K562 treated with DMSO at 1 percent for 48 hours (cell line): ENCODE measurements around the gene DHRS11. TPM values are rescaled to one million over a fixed set of nuclear protein-coding genes. Genes with fewer than 3 reads are reported as not detected.

Source experiments
- total RNA-seq: library from RNA; unstranded; fragments of 300-600 nt; gene quantifications from 2 replicates; pipeline ENCODE4 v1.2.3, GENCODE V29; 2022; ENCODE audit warnings: low replicate concordance; ENCODE audit errors: extremely low read depth

DHRS11 gene, protein sequence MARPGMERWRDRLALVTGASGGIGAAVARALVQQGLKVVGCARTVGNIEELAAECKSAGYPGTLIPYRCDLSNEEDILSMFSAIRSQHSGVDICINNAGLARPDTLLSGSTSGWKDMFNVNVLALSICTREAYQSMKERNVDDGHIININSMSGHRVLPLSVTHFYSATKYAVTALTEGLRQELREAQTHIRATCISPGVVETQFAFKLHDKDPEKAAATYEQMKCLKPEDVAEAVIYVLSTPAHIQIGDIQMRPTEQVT
- not detected in 2 replicates for total RNA-seq

DNA sequence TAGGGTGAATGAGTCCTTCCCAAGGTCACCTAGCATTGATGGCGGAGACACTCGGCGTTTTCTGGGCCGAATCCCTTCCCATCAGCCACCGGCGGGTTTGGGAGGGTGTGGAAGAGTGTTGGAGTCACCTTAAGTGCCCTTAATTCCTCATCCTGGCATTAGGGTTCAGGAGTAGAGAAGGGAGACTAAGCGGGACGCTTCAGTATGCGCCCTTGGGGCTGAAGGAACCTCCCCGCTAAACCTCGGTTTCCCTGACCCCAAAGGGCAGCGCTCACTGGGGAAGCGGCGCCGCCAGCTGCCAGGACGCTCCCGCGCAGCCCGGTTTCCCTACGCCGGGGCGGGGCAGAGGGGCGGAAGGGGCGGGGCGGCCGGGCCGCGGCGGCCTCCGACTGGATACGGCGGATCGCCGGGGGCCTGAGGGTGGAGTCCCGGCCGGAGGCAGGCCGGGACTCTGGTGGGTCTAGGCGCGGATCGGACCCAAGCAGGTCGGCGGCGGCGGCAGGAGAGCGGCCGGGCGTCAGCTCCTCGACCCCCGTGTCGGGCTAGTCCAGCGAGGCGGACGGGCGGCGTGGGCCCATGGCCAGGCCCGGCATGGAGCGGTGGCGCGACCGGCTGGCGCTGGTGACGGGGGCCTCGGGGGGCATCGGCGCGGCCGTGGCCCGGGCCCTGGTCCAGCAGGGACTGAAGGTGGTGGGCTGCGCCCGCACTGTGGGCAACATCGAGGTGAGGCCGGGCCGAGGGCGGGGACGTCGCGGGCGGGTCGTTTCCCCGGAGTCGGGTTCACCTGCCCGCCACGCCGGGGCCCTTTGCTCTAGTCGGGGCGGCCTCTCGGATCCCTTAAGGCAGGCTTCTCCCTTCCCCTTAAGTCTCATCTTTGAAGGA lies at the start of gene DHRS11:
DHRS11 (plus strand) TSS at position 446 of the 882 bp plus-strand sequence; CDS start at position 577, 131 bp downstream.

DNA sequence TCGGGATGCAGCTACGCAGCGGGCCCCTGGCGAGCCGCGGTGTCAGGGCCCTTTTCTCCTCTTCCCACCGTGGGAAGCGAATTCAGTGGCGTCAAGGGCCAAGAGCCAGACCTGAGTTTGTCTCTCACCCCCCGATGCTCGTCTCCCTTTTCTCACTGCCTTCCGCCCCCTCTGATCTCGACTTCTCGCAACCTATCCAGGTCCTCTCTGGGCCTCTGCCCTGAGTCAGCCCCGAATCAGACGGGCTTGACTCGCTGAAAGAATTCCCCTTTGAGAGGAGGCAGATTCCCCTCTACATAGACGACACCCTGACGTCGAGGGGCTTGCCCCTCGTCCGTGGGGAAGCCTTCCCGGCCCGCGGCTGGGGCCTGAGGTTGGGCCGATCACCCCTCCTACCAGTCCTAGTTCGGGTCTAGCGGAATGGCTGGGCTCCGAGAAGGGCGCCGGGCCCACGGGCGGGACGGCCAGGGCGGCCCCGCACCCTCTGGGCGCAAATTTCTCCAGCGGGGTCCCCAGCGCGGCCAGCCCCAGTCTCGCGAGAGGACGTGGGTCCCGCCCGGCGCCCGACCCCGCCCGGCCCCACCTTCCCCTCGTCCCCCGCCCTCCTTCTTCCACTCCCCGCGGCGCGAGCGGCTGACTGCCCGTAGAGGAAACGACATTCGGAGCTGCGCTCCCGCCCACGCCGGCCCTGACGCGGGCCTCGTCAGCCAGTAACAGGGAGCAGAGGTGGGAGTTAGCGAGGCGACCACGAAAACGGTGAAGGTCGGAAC lies 47.2 kb upstream of the DHRS11 start, which contains the start of gene GGNBP2:
GGNBP2 (plus strand) TSS at position 613 of the 770 bp plus-strand sequence. CDS start 806 bp downstream, outside the sequence.

DNA sequence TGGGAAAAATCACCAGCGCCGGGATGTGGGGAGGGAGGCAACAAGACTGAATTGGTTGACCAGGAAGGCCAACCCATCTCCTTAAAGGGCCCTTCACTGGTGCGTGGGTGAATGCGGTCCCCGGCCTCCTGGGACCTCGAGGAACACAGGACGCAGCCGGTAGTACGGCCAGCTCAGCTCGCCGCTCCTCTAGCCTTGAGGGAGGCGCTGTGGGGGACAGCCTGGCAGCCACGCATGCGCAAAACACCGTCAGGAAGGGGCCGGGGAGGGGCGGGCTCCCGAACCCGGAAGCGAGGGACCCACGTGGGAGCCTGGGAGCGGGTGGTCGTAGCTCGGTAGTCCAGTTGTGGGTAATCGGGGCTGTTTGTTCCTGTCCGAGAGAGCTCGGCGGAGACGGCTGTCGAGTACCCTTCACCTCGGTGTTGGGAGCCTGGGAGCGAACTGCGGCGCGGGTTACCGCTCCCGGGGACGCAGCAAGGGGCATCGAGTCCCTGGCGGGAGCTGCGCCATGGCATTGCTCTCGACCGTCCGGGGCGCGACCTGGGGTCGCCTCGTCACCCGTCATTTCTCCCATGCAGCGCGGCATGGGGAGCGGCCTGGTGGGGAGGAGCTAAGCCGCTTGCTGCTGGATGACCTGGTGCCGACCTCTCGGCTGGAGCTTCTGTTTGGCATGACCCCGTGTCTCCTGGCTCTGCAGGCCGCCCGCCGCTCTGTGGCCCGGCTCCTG lies 9.8 kb downstream of the DHRS11 start, which contains the start of gene MRM1:
MRM1 (plus strand) TSS at position 281 of the 727 bp plus-strand sequence; CDS start at position 509, 228 bp downstream.

Other genes with a start within 250 kb of the DHRS11 start
- not detected in 2 replicates for gene TBC1D3H, start 203.4 kb upstream of the DHRS11 start, total RNA-seq
- not detected in 2 replicates for gene ZNHIT3, start 105.2 kb upstream of the DHRS11 start, total RNA-seq
- gene MYO19, start 57.0 kb upstream of the DHRS11 start, total RNA-seq, result not detected in 2 replicates
- not detected in 2 replicates for gene PIGW, start 56.9 kb upstream of the DHRS11 start, total RNA-seq
- not detected in 2 replicates for gene GGNBP2, start 47.0 kb upstream of the DHRS11 start, total RNA-seq
- not detected in 2 replicates for gene MRM1, start 9.7 kb downstream of the DHRS11 start, total RNA-seq